ENCODE measurements around the gene KANSL1.

GRCh38 chr17:46120078-46120477 is 73.2 kb downstream of the KANSL1 start:
- TF ChIP-seq SIN3A (IDR thresholded peaks at IDR 0.05; ENCODE audit: borderline replicate concordance, insufficient read depth, low read depth, low read length): no peak
- TF ChIP-seq CTCF (IDR thresholded peaks at IDR 0.05): no peak
- no peak for TF ChIP-seq POLR2AphosphoS5 (IDR thresholded peaks at IDR 0.05; ENCODE audit: low read depth, low read length)
- no peak for TF ChIP-seq REST (IDR thresholded peaks at IDR 0.05; ENCODE audit: insufficient read depth in 1 of 2, low read depth in 2 of 2, low read length in 1 of 2)
